GM23338 (cell line): ENCODE results near the gene DDB1. TPM values are rescaled to one million over a fixed set of nuclear protein-coding genes. Genes with fewer than 3 reads are reported as not detected.

Experiments used
- ATAC-seq: fragments of 200-7000 bp; cut with Tn5 transposase; 3 replicates; pipeline ENCODE4 v1.9.1; 2020
- DNase-seq: peaks from one replicate; pipeline ENCODE4 v3.0.0-alpha.2; 2015; ENCODE audit warnings: low spot score
- H2AFZ ChIP-seq: fragments of 200-600 bp; sonication (generic); 2 replicates; pipeline ENCODE4 v1.8.0; 2016; ENCODE audit warnings: antibody characterized with exemption, mild to moderate bottlenecking, moderate library complexity
- H3F3A ChIP-seq: fragments of 200-600 bp; sonication (generic); replicated peaks from 2 replicates; pipeline ENCODE4 v1.8.0; 2017; ENCODE audit warnings: antibody characterized with exemption, mixed run types, low read depth
- H3K27ac ChIP-seq: fragments of 200-600 bp; sonication (generic); 2 replicates; pipeline ENCODE4 v1.6.1; 2016; ENCODE audit warnings: low read depth
- H3K27me3 ChIP-seq: fragments of 200-600 bp; sonication (generic); 2 replicates; pipeline ENCODE4 v1.8.0; 2016; ENCODE audit warnings: mild to moderate bottlenecking, mixed run types, moderate library complexity; ENCODE audit not compliant: insufficient read depth
- H3K36me3 ChIP-seq: fragments of 200-600 bp; sonication (generic); 2 replicates; pipeline ENCODE4 v1.8.0; 2016; ENCODE audit warnings: mild to moderate bottlenecking; ENCODE audit not compliant: insufficient read depth
- H3K4me1 ChIP-seq: fragments of 200-600 bp; sonication (generic); 2 replicates; pipeline ENCODE4 v1.8.0; 2016; ENCODE audit warnings: mild to moderate bottlenecking, moderate library complexity; ENCODE audit not compliant: insufficient read depth
- H3K4me2 ChIP-seq: fragments of 200-600 bp; sonication (generic); 2 replicates; pipeline ENCODE4 v1.7.1; 2017; ENCODE audit warnings: mixed run types
- H3K4me3 ChIP-seq: fragments of 200-600 bp; sonication (generic); 2 replicates; pipeline ENCODE4 v1.6.1; 2016; ENCODE audit warnings: mixed run types
- H3K79me2 ChIP-seq: fragments of 200-600 bp; sonication (generic); replicated peaks from 2 replicates; pipeline ENCODE4 v1.8.0; 2017; ENCODE audit warnings: mild to moderate bottlenecking; ENCODE audit not compliant: insufficient read depth
- H3K9me2 ChIP-seq: fragments of 200-600 bp; sonication (generic); 2 replicates; pipeline ENCODE4 v1.8.0; 2017; ENCODE audit not compliant: insufficient read depth
- H4K20me1 ChIP-seq: fragments of 200-600 bp; sonication (generic); replicated peaks from 2 replicates; pipeline ENCODE4 v1.8.0; 2017; ENCODE audit warnings: mild to moderate bottlenecking; ENCODE audit not compliant: insufficient read depth
- H3K27ac Mint-ChIP-seq: 2 replicates; pipeline ENCODE4 v1.8.0; 2020; ENCODE audit warnings: inconsistent platforms, mild to moderate bottlenecking, moderate library complexity, mixed read lengths
- H3K27me3 Mint-ChIP-seq: 3 replicates; pipeline ENCODE4 v1.8.0; 2022; ENCODE audit warnings: low read depth, mild to moderate bottlenecking, moderate library complexity, mixed read lengths, inconsistent platforms; ENCODE audit not compliant: insufficient read depth, poor library complexity
- H3K36me3 Mint-ChIP-seq: 3 replicates; pipeline ENCODE4 v1.8.0; 2021; ENCODE audit warnings: low read depth, mild to moderate bottlenecking, inconsistent platforms, moderate library complexity, mixed read lengths
- H3K4me1 Mint-ChIP-seq: 3 replicates; pipeline ENCODE4 v1.8.0; 2020; ENCODE audit warnings: mild to moderate bottlenecking, inconsistent platforms, mixed read lengths
- H3K4me3 Mint-ChIP-seq: 3 replicates; pipeline ENCODE4 v1.8.0; 2021; ENCODE audit warnings: moderate library complexity, mild to moderate bottlenecking, inconsistent platforms, mixed read lengths
- H3K9me3 Mint-ChIP-seq: 3 replicates; pipeline ENCODE4 v1.8.0; 2020; ENCODE audit warnings: moderate library complexity, mild to moderate bottlenecking, inconsistent platforms, mixed read lengths
- CREB1 ChIP-seq: fragments of 250-450 bp; sonication (Bioruptor Pico); IDR thresholded peaks from 2 replicates; pipeline ENCODE4 v1.5.0; 2020; ENCODE audit warnings: low read depth, mild to moderate bottlenecking, moderate library complexity
- CTCF ChIP-seq, 2 experiments: fragments of 200-600 bp in 1 of 2; sonication (generic) in 1 of 2; conservative IDR thresholded peaks; 2 replicates each; pipeline versions ENCODE4 v1.5.1 to v1.6.1; 2016 to 2017; ENCODE audit warnings: antibody characterized with exemption in 2 of 2, low read depth in 2 of 2, mild to moderate bottlenecking in 2 of 2, moderate library complexity in 1 of 2
- ETS1 ChIP-seq: IDR thresholded peaks from 2 replicates; pipeline ENCODE4 v1.6.1; 2016; ENCODE audit warnings: antibody characterized with exemption
- EZH2 ChIP-seq: fragments of 200-600 bp; sonication (generic); IDR thresholded peaks from one replicate; pipeline ENCODE4 v1.8.0; 2017; ENCODE audit warnings: antibody characterized with exemption, mild to moderate bottlenecking, low read depth; ENCODE audit not compliant: unreplicated experiment
- EZH2phosphoT487 ChIP-seq: fragments of 200-600 bp; sonication (generic); IDR thresholded peaks from one replicate; pipeline ENCODE4 v1.8.1; 2018; ENCODE audit warnings: antibody characterized with exemption; ENCODE audit not compliant: unreplicated experiment
- JUNB ChIP-seq: IDR thresholded peaks from one replicate; pipeline ENCODE4 v1.6.1; 2016; ENCODE audit warnings: antibody characterized with exemption; ENCODE audit not compliant: unreplicated experiment
- NANOG ChIP-seq: IDR thresholded peaks from 2 replicates; pipeline ENCODE4 v1.6.1; 2016; ENCODE audit warnings: antibody characterized with exemption, borderline replicate concordance
- POLR2AphosphoS5 ChIP-seq: IDR thresholded peaks from 2 replicates; pipeline ENCODE4 v1.6.1; 2016; ENCODE audit warnings: antibody characterized with exemption, low read depth
- REST ChIP-seq: IDR thresholded peaks from one replicate; pipeline ENCODE4 v1.6.1; 2018; ENCODE audit warnings: antibody characterized with exemption; ENCODE audit not compliant: unreplicated experiment
- STAT1 ChIP-seq: IDR thresholded peaks from one replicate; pipeline ENCODE4 v1.6.1; 2016; ENCODE audit warnings: antibody characterized with exemption; ENCODE audit not compliant: unreplicated experiment
- ZNF114 ChIP-seq: fragments of 250-450 bp; sonication (Bioruptor Pico); IDR thresholded peaks from 2 replicates; pipeline ENCODE4 v1.5.0; 2020; ENCODE audit warnings: mild to moderate bottlenecking, moderate library complexity
- ZNF331 ChIP-seq: fragments of 250-450 bp; sonication (Bioruptor Pico); IDR thresholded peaks from 2 replicates; pipeline ENCODE4 v1.5.0; 2020; ENCODE audit warnings: low read depth, mild to moderate bottlenecking, moderate library complexity
- ZNF462 ChIP-seq: fragments of 250-450 bp; sonication (Bioruptor Pico); IDR thresholded peaks from 2 replicates; pipeline ENCODE4 v1.5.0; 2020; ENCODE audit warnings: mild to moderate bottlenecking, moderate library complexity
- polyA plus RNA-seq: library from polyadenylated mRNA; unstranded; fragments of >200 nt; fragmentation: Nextera tagmentation; extraction: Ambion mirVana; gene quantifications from 2 replicates; pipeline ENCODE4 v1.2.1, GENCODE V29; 2016
- total RNA-seq: library from RNA; depleted of rRNA; stranded (reverse); fragments of >200 nt; shearing (Covaris generic); gene quantifications from 2 replicates; pipeline ENCODE4 v1.2.3, GENCODE V29; 2014

The DDB1 gene
- total and polyA plus RNA-seq, 2 experiments from 2014 or later = 102 to 282 TPM

GRCh38 chr11:61353131-61354067 is 20.5 kb upstream of the DDB1 start:
- H3K79me2 ChIP-seq = no peaks in the 10 kb centered on the region
- no peaks in the 10 kb centered on the region for H3F3A ChIP-seq
- H3K4me3 Mint-ChIP-seq = no peak overlapping the region
- DNase-seq (no peak), ATAC-seq (no peak)
- H3K4me3 ChIP-seq = no peak overlapping the region
- no peak overlapping the region for H3K27ac ChIP-seq
- no peak for TF ChIP-seq CTCF (conservative IDR thresholded peaks at IDR 0.05; ENCODE audit: low read depth in 2 of 2)
- no peak for TF ChIP-seq EZH2
- TF ChIP-seq ZNF462 (CRISPR knock-in tag) = no peak
- TF ChIP-seq EZH2phosphoT487 = no peak
- no peak for TF ChIP-seq JUNB
- TF ChIP-seq CREB1 = no peak
- TF ChIP-seq ETS1 = no peak
- no peak for TF ChIP-seq ZNF331 (CRISPR knock-in tag)
- no peak for TF ChIP-seq ZNF114 (CRISPR knock-in tag)
- no peak for TF ChIP-seq NANOG
- no peak for TF ChIP-seq REST
- no peak for TF ChIP-seq POLR2AphosphoS5
- TF ChIP-seq STAT1 = no peak
- H3K27me3 Mint-ChIP-seq = peaks cover 2% of the 10 kb centered on the region
- H3K27me3 ChIP-seq = no peaks in the 10 kb centered on the region
- no peaks in the 10 kb centered on the region for H3K9me3 Mint-ChIP-seq
- H3K9me2 ChIP-seq = no peaks in the 10 kb centered on the region
- H3K36me3 Mint-ChIP-seq = peaks cover 17% of the 10 kb centered on the region
- no peaks in the 10 kb centered on the region for H3K4me1 Mint-ChIP-seq
- peak overlapping the region; percentile 59; the same call in 1 of the 2 replicates for H3K27ac Mint-ChIP-seq
- no peaks in the 10 kb centered on the region for H4K20me1 ChIP-seq
- H2AFZ ChIP-seq = no peak overlapping the region
- H3K4me1 ChIP-seq = no peaks in the 10 kb centered on the region
- H3K4me2 ChIP-seq = no peak overlapping the region
- H3K36me3 ChIP-seq = no peaks in the 10 kb centered on the region
